ENCODE measurements around the gene ATXN10.

DNA sequence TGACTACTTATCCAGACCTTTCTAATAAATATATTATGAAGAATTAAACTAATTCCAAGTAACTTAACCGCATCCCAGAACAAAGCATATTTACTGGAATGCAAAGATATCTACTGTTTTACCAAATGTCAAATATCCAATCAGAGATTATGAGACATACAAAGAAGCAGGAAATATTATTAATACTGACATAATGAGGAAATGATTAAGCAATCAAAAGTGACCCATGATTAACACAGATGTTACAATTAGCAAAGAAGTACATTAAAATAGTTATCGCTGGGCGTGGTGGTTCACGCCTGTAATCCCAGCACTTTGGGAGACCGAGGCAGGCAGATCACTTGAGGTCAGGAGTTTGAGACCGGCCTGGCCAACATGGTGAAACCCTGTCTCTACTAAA, 200.1 kb downstream of the ATXN10 start:
- TF ChIP-seq CTCF (IDR thresholded peaks at IDR 0.05) (no peak), POLR2A (IDR thresholded peaks at IDR 0.05) (no peak)
